HG03565 (cell line): ENCODE data around the gene ATP10A.

Source experiments
- ATAC-seq: cut with Tn5 transposase; IDR thresholded peaks from one replicate; pipeline ENCODE4 v1.9.1; 2021; ENCODE audit warnings: mild to moderate bottlenecking, moderate library complexity; ENCODE audit not compliant: unreplicated experiment

ATP10A gene, protein sequence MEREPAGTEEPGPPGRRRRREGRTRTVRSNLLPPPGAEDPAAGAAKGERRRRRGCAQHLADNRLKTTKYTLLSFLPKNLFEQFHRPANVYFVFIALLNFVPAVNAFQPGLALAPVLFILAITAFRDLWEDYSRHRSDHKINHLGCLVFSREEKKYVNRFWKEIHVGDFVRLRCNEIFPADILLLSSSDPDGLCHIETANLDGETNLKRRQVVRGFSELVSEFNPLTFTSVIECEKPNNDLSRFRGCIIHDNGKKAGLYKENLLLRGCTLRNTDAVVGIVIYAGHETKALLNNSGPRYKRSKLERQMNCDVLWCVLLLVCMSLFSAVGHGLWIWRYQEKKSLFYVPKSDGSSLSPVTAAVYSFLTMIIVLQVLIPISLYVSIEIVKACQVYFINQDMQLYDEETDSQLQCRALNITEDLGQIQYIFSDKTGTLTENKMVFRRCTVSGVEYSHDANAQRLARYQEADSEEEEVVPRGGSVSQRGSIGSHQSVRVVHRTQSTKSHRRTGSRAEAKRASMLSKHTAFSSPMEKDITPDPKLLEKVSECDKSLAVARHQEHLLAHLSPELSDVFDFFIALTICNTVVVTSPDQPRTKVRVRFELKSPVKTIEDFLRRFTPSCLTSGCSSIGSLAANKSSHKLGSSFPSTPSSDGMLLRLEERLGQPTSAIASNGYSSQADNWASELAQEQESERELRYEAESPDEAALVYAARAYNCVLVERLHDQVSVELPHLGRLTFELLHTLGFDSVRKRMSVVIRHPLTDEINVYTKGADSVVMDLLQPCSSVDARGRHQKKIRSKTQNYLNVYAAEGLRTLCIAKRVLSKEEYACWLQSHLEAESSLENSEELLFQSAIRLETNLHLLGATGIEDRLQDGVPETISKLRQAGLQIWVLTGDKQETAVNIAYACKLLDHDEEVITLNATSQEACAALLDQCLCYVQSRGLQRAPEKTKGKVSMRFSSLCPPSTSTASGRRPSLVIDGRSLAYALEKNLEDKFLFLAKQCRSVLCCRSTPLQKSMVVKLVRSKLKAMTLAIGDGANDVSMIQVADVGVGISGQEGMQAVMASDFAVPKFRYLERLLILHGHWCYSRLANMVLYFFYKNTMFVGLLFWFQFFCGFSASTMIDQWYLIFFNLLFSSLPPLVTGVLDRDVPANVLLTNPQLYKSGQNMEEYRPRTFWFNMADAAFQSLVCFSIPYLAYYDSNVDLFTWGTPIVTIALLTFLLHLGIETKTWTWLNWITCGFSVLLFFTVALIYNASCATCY (N-terminal part only)

DNA sequence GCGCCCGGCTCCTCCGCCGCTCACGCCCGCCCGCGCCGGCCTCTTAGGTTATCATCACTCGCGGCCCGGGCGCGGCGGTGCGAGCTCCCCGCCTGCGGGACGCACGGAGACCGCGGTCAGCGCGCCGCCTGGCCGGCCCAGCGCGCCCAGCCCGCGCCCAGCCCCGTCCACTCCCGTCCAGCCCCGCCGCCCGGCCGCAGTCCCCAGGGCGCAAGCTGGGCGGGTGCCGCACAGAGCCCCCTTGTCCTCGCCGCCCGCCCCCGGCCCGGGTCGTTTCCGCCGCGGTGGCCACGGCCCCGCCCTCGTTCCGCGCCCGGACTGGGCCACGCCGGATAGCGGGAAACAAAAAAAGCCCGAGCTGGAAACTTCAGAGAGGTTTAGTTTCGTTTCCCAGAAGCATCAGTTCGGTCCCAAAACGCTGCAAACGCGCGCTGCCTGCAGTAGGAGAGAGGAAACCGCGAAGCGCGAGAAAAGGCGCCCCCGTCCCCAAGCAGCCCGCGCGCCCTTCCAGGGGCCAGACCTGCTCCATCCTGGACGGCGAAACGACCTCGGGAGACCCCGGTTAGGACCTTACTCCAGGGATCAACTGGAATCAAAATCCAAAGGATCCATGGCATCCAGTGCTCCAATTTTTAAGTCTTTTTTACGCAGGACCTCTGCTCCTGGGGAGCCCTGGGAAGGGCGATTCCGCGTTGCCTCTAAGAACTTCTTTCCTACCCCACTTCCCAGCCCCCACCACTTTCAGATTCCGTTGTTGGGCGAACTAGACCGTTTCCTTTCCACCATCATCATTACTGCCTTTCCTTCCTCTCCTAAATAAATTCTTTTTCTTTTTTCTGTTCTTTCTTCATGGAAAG, at the start of gene ATP10A:
Gene ATP10A, minus strand, starts transcription at position 217 of the 857 bp plus-strand sequence. CDS start 231 bp downstream, outside the sequence.
- ATAC-seq: no peak

DNA sequence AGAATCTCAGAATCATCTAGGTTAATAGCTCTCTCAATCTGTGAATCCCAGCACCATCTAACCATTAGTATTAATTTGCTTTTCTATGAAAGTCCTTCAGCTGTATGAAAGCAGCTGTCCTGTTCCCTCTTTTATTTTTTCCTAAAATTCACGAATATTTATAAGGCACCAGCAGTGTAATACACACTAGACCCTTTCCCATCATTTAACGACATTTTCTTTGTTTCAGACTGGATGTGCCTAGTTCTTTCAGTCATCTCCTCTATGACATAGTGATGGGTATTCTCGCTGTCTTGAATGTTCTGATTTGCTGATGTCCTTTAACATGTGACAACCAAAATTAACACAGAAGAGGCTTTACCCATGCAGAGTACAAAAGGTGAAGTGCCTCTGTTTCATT, 48.9 kb upstream of the ATP10A start:
- ATAC-seq: no peak

DNA sequence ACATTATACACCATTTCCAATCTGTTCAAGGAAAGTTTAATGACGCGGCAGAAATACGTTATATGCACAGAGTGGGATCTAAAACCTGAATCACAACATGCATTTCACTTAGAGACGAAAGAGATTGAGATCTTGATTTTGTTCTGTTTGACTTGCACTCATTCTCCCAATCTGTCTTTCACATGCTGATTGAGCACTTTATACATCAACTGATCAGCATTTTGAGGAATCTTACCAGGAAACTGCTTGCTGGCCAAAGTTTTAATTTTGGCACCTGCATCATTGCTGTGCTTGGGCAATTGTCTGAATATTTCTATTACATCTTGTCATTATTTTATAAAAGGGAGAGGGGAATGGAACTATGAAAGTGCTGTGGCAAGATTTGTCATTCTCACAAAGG, 47.7 kb upstream of the ATP10A start:
- no peak for ATAC-seq

DNA sequence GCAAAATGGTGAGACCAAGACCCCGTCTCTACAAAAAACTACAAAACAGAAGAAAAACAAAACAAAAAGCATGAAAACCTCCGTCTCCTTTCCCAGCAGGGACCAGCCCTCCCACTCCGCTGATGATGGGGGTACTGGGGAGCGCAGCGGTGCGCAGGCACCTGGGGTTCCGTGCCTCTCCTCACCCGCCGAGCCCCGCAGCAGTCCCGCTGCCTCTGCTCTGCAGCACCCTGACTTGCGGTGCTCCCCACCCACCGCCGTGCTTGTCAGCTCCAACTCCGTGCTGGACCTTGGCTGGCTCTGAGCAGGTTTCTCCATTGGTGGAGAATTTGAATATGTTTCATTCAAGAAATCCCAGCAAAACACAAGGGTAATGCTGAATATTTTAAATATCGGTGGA, 46.7 kb upstream of the ATP10A start:
- ATAC-seq: no peak

DNA sequence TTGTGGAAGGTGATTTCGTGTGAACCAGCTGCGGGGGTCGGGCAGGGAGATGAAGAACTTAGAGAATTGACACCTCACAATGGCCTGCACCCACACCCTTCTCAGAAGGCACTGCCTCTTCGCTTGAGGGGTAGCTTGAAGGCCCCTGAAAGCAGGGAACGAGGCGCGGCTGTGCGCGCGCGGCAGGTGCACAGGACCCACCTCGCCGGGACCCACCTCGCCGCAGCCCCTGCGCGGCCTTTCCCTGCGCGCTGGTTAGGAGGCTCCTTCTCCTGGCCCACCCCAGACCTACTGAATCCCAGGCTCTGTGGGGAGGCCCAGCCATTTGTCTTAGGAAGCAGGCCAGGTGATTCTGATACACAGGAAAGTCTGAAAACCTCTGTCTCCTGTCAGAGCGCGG, 46.2 kb upstream of the ATP10A start:
- ATAC-seq: no peak

DNA sequence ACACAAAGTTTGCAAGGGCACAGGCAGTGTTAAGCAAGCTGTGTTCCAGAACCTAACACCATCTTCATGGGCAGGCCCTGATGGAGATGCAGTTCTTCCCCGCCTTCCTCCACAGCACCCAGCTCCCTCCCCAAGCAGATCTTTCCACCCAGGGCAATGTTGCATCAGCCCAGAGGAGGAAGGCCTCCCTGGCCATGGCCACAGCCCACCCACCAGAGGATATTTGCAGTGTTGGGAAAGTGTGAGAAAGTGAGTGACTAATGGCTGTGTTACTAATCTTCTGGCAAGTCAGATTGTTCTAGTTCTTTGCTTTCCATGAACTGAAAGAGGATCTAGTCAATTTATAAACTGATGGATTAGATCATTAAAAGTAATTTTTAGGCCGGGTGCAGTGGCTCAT, 42.0 kb upstream of the ATP10A start:
- no peak for ATAC-seq

DNA sequence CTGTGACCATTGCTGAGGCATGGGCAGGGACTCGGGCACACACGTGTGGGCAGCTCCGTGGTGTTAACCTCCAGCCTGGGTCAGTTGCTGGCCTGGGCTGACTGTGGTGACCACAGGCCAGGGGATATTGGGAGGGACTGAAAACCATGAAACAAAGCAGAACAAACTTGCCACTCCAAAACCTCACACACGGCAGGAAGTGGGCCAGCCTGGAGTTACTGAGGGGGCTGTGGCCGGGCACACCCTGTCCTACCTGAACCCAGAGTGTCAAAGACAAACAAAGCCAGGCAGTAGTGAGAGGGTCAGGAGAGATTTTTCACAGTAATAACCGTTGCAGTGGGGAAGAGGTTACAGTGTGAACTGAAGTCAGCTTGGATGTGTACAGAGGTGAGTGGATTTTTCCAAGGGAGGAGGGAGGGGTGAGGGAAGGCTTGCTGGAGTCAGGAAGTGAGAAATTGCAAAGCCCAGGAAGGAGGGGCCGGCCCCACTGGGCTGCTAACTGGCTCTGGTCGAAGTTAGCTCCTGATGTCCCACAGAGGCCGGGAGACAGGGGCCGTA, 40.0 kb upstream of the ATP10A start:
- no peak for ATAC-seq

DNA sequence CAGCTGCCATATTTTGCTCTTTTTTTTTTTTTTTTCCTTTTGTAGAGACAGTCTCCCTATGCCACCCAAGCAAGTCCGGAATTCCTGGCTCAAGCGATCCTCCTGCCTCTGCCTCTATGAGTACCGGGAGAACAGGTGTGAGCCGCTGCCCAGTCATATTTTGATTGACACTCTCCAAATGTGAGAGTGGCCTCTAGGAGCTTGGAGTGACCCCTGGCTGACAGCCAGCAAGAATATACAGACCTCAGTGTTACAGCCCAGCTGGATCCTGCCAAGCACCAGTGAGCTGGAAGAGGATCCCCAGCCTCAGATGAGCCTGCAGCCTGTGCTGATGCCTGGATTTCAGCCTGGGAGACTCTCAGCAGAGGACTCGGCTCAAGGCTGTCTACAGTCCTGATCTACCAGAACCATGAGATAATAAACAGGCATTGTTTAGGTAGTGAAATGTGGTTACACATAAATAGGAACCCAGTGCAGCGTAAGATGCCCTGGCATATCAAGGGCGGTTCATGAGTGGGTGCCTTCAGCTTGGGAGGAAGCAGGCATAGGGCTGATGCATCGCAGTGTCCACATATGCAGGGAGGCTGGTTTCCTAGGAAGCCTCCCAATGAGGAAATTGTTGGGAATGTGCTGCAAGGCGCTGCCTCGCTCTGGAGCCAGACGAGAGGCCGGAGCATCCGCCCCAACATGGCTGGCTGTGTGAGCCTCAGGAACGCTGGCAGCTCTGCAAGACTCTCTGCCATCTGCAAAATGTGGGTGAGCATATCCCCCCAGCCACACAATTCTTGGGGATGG, 38.9 kb upstream of the ATP10A start:
- no peak for ATAC-seq

DNA sequence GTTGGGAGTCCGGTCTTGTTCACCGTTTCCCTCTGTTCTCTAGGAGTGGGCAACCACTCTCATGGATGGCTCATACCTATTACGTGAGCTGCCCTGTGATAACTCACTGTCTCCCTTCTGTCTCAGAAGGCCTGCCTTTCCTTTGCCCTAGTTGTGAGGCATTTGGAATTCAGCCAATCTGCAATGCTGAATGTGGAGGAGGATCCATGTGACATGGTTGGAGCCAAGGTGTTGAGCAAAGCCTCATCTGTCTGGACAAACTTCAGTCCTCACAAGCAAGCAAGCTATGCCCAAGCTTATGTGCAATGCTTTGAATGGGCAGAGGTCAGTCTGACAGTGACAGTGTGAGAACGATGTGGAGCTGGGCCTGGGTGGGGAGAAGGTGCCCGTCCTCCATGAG, 37.8 kb upstream of the ATP10A start:
- ATAC-seq: no peak

DNA sequence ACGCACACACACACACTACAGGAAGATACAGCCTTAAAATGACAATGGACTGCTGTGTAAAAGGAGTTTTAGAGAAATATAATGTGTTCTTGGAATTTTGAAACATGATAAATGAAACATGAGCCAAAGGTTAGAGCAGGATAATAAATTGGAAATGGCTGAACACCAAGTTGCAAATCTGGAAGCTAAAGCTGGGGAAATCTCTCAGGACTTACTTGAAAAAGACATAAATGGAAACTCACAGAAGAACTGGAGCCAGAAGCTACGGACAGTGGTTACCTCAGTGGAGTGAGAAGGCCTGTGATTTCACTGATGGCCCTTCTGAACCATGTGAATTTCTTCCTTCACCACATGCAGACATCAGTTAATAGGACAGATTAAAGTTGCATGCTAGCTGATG, 37.3 kb upstream of the ATP10A start:
- no peak for ATAC-seq

DNA sequence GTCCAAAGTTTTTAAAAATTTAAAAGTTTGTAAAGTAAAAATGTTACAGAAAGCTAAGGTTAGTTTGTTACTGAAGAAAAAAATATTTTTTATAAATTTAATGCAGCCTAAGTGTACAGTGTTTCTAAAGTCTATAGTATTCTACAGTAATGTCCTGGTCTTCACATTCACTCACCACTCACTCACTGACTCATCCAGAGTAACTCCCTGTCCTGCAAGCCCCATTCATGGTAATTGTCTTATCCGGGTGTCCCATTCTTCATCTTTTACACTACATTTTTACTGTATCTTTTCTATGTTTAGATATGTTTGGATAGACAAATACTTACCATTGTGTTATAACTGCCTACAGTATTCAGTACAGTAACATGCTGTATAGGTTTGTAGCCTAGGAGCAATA, 36.7 kb upstream of the ATP10A start:
- ATAC-seq: no peak

DNA sequence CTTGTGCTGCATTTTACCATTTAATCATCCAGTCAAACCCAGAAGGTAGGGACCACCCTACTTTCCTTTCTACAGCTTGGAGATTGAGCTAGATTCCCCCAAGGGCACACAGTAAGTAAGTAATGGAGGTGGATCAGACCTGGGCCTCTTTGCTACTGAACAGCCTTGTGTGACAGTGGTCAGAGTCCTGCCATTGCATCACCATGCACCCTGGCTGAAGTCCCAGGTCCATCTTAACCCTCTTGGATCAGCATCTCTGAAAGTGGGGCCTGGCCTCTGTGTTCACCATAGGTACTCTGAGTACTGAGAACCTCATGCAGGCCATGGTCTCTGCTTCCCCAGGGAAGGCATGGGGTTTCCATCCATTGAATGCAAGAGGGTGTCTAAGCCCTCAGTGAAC, 34.5 kb upstream of the ATP10A start:
- no peak for ATAC-seq

DNA sequence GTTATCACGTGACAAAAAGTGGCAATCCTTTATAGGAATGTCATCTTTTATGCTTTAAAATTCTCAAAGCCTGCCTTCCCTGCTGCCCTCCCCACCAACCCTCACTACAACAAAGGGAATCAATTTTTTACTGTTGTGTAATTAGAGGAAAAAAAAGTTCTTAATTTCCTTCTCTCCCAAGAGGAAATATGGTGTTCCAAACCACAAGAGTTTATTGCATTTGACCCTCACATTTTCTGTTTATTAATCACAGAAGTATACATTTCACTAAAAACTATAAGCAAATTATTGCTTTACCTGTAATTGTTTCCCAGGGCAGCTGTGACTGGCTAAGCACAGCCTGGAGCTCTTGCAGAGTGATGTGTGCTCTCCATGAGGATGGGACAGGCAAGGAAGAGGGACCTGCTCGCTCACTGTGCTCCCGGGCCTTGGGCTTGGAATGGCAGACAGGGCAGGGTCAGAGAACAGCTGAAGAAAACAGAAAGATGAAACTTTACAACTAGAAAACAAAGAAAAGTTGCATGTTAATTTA, 31.3 kb upstream of the ATP10A start:
- ATAC-seq: no peak

DNA sequence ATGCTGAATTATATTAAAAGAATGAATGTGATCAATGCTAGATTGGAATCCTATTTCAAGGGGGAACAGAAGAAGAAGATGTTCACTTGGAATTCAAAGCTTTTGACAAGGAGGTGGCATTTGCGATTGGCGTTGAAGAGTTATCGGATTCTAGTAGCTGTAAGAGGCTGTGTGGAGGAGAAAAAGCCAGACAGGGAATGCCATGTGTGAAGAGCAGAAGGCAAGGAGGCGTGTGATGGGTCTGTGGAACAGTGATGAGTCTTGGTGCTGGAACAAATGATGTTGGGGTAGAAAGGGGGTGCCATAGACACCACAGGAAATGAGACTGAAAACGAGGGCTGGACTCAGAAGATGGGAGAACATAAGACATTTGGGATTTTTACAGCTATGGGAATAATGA, 30.5 kb upstream of the ATP10A start:
- ATAC-seq: no peak

DNA sequence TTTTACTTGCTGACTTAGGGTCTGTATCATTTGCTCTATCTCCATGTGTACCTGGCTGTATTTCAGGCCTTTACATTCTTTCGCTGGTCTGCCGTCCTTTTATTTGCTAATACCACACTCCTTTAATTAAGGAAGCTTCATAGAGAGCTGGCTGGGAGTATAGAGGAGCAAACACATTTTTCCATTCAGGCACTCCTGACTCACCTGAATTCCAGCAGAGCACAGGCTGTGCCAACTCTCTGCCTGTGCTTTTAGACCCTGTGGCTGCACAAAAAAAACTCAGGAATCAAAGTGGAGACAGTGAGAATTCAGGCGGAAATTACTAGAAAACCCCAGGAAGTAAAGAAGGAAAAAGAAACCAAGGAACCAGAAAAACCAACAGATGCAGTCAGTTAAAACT, 29.0 kb upstream of the ATP10A start:
- ATAC-seq: no peak

DNA sequence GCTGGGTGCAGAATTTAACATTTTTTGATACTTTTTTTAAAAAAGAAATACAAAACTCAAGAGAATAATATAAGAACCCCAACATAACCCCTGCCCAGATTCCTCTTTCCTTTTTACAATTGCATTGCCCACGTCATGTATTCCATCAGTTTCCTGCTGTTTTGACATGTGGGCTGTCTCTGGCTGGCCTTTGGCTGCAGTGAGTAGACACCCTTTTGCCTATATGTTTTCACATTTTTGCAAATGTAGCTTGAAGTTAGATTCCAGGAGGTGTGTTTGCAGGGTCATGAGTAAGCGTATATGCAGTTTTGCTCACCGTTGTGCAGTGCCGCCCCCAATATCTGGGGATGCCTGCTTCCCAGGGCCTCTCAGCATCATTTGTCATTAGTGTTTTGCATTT, 28.0 kb upstream of the ATP10A start:
- ATAC-seq: no peak

DNA sequence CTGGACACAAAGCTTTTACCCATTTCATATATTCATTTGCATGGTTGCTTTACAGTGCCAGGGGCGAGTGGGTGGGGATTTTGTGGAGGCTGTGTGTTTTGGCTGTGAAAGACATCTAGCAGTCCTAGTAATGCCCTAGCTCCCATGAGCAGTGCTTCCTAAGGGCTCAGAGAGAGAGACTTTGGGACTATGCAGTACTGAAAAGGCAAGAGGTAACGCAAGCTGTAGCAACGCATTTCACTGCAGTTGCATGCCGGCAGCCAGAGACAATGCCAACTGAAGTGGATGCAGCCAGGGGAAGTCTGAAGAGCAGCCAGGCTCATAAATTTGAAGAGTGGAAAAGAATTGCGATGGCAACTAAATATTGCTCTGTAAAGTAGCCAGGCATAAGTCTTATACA, 27.4 kb upstream of the ATP10A start:
- ATAC-seq: no peak

DNA sequence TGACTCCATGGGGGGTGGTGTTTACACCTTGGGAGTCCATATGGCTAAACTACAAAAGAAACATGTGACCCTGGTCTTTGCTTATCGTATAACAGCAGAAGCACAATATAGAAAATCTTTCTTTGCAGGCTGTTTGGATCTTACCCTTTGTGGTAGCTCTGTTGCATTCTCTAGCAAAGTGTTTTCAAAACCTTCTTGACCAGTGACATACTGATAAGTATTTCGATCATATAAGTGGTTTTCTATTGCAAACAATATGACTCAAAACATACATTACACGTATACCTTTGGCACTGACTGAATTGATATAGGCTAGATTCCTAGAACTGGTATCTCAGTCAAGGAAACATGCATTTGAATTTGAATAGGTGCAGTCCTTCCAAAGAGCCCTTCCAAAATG, 24.7 kb upstream of the ATP10A start:
- ATAC-seq: no peak

DNA sequence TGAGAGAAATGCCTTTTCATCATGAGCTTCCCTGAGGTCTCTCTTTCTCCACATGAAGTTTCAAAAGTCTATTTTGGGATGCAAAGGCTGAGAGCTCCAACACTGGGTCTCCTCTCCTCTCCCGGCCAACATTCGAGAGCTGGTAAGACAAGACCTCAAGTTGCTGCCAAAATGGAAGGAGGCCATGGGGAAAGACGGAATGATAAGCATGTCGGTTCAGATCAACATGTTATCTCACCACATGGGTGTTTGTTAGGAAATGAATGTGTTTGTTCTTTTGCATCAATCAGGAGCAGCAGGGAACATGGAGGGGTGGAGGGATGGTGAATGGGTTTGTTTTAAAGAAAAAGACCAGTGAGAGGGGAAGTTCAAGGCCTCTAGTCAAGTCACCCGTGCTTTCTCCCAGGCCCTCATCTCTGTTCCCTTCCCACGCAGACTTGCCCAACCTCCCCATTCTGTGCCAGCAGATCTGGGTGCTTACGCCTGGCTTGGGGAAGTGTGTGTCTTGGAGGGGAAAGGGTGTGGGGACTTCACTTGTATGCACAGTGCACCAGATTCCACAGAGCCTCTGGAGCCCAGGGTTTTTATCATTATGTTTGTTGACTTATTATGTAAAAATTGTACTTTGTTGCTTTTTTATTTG, 23.5 kb upstream of the ATP10A start:
- ATAC-seq: no peak
